ENCODE data around the gene CGB1.

Gene CGB1

DNA sequence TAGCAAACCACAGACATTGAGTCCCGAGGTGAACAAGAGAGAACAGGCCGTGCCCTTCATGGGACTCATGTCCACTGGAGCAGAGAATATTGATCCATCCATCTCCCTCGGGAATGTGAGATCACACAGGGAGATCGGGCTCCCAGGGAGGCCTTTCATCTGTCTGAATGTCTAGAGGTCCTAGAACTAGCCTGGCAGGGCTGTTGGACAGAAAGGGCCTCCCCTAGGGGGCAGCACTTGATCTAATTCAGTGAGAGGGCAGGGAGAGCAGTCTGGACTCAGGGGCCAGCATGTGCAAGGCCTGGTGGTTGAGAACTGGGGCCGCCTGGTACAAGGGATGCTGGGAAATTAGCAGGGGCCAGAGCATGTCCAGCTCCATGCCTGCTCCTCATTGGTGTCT lies 38.7 kb downstream of the CGB1 start:
- no peak for DNase-seq

DNA sequence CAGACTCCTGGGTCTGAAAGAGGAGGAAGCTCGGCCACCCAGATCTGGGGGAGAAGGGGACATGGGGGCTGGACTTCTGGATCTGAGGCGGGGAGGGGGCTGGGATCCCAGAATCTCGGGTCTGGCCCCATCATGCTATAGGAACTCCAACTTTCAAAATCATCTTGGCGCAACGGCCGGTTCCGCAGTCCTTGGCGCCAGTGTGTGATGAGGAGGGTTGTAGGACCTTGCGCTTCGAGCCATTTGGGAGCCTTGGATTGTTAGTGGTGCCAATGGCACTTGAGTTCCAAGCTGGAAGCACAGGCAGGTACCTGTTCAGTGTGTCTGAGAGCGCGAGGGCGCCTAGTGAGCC lies 42.7 kb downstream of the CGB1 start:
- DNase-seq, result no peak

DNA sequence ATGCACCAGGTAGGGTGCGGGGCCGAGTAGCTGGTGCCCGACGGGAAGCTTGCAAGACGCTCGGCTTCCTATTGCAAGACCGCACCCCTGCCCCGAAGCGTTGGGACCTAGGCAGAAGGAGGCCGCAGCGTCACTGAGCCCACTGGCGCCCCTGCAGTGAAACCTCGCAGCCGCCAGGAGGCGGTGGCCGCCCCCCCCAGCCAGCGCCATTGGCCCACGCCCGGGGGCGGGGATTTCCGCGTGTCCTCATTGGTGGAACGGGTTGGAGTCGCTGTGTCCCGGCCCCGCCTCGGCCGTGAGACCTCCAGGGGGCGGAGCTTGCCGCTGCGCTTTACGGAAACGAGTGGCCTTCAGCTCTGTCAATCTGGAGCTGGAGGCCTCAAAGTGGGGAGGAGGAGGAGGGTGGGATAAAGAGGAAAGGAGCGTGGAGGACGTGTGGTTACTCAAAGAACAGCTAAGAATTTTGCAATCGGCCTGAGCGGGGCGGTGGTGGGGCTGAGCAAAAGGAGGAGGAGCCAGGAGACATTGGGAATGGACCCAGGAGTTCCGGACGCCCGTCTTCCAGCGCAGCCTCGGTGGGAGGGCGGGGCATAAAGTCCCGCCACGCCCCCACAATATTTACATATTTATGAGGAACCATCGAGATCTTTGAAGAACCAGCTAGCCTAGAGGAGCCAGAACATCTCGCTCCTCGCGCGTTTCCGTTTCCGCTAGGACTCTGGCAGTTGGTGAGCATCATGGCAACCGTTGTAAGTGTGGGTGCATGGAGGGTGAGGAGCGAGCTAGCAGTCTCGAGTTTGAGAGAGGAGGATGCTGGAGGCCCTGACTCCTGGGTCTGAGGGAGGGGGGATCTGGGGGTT lies 43.3 kb downstream of the CGB1 start, which contains the start of the genes GYS1 and RUVBL2:
GYS1 (minus strand) TSS at position 135 of the 860 bp plus-strand sequence. CDS start 197 bp downstream, outside the sequence.
RUVBL2 (plus strand) TSS at position 713 of the 860 bp plus-strand sequence; CDS start at position 738, 25 bp downstream.
- DNase-seq, result peak; percentile 96 to 100 (median 99)

DNA sequence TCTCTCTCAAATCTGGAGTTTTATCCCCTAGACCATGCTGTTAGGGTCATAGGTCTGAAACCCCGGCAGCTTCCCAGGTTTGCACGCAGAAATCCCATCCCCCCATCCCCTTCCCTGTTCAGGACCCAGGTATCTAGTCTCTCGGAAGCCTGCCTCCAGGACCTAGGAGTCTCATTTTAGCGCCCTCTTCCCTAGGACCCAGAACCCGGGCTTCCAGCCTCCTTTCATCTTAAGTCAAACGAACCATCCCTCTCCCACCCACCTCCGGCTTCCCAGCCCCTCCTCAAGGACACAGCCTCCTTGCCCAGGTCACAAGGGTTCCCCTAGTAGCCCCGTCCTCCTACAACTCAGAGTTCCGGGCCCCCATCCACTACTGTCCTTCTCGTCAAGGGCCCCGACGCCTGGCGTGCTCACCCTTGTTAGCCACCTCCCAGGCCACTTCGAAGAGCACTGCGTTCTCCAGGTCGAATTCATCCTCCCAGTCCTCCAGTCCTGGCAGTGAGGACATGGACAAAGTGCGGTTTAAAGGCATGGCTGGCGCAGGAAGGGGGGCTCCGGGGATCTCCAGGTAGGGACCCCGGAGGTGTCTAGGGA lies 44.0 kb downstream of the CGB1 start:
- peak in 16 of 56 donors; percentile 6 to 74 (median 56) for DNase-seq

DNA sequence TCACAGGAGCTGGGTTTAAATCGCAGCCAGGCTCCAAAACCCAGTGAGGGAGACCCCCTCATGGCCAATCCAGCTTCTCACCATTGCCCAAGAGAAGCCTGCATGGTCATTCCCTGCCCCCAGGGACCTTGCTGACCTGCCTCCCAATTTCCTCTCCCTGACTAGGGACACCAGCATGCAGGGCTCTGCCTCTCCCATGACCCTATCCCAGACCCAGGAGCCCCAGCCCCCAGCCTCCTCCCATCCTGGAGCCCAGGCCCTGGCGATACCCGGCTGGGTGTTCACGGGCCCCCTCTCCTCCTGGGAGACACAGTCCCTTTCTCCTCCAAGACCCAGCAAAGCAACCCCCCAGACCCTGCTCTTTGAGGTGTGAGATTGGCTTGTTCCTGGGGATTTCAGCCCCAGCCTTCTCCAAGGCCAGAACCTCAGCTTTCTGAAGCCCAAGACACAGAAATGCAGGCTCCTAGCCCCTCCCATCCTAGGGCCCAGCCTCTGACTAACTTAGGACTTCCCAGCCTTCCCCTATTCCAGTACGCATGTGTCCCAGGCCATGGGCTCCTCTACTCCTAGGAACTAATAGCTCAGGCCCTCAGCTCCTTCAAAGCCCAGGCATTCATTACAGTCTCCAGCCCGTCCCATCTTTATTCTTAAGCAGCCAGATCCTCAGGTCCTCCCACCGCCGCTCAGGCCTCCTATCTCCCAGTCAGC lies 44.7 kb downstream of the CGB1 start:
- DNase-seq, result peak in 21 of 56 donors; percentile 8 to 44 (median 28)

DNA sequence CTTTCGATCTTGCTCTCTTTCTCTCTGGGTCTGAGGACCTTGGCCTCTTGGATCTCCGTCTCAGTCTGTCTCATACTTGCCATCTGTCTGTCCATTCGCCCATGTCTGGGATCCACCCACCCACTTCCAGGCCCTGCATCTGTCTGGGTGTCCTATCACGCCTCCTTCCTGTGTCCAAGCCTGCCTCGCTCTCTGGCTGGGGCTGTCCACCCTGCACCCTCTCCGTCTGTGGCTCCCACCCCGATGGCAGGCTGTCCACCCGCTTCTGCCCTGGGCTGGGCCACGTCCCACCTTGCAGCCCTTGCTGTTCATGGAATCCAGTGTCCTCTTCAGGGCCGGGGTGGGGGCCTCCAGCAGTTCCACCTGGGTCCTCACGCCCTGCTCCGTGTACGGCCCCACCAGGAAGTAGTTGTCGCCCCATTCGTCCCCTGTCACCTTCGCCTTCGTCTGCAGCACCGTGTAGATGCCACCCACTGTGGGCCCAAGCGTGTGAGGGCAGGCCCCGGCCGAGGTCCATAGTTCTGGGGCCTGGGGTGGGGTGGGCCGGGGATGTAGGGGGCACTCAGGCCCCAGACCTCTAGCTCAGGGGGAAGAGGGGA lies 45.6 kb downstream of the CGB1 start:
- no peak for DNase-seq

DNA sequence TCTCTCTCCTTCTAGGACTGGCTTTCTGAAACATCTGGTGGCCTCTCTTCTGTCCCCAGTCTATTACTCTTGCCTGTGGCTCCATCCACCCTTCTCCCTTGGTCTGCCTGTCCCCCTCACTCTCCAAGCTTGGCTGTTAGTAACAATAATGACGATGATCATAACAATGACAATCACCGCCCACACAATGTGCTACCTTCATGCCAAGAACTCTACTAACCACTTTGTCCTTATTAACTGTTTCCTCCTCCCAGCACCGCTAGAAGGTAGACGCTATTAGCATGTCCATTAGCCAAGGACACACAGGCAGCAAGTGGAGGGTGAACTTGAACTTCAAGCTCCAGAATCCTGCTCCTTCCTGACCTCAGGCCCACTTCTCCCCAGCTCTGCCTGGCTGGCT lies 46.3 kb downstream of the CGB1 start:
- DNase-seq, result no peak

DNA sequence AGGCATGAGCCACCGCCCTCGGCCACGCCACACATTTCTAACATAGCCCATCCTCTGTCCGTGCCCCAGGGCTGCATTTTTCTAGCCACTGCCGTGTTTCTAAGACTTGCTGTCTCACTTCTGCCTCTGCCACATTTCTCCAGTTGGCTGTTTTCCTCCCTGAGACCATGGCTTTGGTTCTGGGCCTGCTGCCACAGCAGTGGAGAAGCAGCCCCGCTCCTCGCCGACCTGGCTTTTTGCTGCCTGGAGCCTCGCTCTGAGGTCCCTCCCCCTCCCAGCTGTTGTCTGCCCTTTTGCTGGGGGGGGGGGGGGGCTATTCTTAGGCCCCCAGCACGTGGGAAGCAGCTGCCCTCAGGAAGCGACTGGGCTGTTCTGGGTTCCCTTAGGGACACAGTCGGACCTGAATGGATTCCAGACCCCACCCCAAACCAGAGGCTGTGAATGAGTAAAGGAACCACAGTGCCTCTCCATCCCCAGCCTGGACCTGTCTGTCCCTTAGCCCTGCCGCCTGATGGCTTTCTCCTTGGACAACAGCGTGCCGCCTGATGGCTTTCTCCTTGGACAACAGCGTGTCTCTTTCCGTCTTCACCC lies 46.9 kb downstream of the CGB1 start:
- DNase-seq, result peak in 15 of 56 donors; percentile 5 to 47 (median 17)

DNA sequence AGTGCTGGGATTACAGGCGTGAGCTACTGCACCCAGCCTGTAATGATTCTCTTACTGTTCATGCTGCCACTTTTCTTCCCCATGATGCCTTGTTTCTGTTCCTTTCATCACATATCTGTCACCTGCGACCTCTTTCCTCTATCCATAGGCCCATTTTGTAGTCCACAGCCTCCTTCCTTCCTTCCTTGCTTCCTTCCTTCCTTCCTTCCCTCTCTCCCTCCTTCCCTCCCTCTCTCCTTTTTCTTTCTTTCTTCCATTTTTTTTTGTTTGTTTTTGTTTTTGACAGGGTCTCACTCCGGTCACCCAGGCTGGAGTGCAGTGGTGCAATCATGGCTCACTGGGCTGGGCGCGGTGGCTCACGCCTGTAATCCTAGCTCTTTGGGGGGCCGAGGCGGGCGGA lies 47.8 kb downstream of the CGB1 start:
- DNase-seq, result no peak

DNA sequence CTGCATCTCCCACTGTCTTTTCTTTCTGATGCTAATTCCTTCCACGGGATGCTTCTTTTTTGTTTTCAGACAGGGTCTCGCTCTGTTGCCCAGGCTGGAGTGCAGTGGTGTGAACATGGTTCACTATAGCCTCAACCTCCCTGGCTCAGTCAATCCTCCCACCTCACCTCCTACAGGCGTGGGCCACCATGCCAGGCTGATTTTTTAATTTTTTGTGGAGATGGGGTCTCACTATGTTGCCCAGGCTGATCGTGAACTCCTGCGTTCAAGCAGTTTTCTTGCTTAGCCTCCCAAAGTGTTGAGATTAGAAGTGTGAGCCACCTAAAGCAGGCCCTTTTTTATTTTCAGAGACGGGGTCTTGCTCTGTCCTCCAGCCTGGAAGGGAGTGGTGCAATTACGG lies 48.4 kb downstream of the CGB1 start:
- no peak for DNase-seq

DNA sequence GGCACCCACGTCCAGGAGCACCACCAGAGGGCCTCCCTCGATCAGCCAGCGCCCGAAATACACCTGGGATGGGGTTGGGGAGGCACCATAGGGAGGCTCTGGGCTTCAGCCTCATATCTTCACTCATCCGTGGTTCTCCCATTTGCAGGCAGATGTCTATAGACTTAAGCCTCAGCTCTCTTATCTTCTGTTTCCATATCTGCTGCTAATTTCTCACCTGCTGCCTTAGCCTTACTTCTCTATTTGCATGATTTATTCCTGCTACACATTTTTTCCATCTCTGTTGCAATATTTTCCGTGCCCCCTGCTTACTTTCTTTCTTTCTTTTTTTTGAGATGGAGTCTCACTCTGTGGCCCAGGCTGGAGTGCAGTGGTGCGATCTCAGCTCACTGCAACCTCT lies 49.4 kb downstream of the CGB1 start:
- DNase-seq, result no peak

DNA sequence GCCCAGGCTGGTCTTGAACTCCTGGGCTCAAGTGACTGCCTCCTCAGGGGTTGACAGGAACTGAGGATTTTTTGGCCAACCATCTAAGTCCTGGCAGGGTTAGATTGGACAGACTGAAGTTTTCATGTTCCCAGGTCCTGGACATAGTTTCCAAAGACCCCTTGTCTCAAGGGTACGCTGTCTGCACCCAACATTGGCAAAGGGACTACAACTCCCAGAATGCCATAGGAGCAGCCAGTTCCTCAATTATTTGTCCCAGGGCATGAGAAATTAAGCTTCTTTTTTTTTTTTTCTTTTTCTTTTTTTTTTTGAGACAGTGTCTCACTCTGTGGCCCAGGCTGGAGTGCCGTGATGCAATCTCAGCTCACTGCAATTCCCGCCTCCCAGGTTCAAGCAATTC lies 50.5 kb downstream of the CGB1 start:
- DNase-seq, result no peak

DNA sequence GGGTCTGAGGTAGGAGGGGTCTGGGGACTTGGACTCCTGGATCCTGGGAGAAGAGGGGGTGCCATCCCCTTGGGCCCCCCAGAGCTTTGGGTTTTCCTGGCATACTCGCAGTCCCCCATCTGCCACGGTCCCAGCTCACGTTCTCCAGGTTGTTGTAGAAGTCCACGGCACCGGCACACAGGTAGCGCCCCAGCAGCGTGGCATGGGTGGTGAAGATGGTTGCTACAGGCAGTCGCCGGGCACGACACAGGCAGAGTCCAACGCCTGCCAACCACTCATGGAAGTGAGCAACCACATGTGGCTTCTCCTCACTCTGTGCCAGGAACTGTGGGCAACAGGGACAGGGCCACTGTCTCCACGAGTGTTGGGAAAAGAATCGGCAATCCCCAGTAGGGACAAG lies 51.0 kb downstream of the CGB1 start:
- DNase-seq, result no peak
